ENCODE results near the gene FXYD7.

FXYD7 gene

DNA sequence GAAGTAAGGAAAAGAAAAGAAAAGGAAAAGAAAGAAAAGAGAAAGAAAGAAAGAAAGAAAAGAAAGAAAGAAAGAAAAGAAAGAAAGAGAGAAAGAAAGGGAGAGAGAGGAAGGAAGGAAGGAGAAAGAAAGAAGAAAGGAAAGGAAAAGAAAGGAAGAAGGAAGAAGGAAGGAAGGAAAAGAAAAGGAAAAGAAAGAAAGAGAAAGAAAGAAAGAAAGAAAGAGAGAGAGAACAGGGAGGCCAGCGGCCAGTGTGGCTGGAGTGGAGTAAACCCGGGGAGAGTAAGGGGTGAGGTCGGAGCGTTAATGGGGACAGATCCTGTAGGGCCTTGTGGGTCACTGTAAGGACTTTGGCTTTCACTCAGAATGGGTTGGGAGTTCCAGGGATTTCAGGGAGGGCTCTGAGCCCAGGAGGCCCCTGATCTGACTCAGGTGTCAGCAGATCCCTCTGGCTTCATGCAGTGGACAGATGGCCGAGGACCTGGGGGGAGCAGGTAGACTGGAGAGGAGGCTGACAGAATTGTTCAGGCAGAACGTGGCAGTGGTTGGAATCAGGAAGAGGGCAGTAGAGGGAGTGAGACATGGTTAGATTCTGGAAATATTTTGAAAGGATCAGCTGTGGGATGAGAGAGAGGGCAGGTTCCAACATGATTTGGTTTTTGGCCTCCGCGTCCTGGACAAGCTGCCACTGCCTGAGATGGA lies 47.2 kb upstream of the FXYD7 start:
- H3K27ac ChIP-seq, result no peak overlapping the region

DNA sequence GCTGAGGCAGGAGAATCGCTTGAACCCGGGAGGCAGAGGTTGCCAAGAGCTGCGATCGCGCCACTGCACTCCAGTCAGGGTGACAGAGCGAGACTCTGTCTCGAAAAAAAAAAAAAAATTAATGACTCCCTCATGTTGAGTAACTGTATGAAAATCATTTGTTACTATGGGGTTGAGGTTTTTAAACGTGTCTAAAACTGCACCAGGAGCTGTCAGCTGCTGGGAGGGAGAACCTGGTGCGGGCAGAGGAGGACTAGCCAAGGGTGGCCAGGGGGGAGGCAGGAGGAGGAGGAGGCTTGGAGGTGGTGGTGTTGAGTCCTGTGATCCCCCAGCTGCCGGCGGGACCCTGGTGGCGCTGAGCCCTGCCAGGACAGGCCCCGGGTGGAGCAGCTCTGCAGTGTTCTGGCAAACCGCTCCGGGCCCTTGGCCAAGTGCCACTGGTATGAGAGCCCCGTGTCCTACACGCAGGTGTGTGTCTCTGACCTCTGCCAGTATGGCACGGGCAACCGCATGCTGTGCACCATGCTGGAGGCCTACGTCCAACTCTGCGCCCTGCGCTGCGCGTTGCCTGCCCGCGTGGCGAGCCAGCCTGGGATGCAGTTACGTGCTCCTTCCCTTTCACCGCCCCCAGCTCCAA lies 44.5 kb upstream of the FXYD7 start:
- TF ChIP-seq, protein P1, sequence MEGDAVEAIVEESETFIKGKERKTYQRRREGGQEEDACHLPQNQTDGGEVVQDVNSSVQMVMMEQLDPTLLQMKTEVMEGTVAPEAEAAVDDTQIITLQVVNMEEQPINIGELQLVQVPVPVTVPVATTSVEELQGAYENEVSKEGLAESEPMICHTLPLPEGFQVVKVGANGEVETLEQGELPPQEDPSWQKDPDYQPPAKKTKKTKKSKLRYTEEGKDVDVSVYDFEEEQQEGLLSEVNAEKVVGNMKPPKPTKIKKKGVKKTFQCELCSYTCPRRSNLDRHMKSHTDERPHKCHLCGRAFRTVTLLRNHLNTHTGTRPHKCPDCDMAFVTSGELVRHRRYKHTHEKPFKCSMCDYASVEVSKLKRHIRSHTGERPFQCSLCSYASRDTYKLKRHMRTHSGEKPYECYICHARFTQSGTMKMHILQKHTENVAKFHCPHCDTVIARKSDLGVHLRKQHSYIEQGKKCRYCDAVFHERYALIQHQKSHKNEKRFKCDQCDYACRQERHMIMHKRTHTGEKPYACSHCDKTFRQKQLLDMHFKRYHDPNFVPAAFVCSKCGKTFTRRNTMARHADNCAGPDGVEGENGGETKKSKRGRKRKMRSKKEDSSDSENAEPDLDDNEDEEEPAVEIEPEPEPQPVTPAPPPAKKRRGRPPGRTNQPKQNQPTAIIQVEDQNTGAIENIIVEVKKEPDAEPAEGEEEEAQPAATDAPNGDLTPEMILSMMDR (IDR thresholded peaks at IDR 0.05), result no peak
- H3K4me3 ChIP-seq (ENCODE audit: low read depth, low read length), result no peak overlapping the region
- no peak overlapping the region for H3K27ac ChIP-seq
- H2AFZ ChIP-seq, result no peak overlapping the region
- H3K4me2 ChIP-seq (ENCODE audit: low read length), result no peak overlapping the region
- no peaks in the 10 kb centered on the region for H3K4me1 ChIP-seq
- no peaks in the 10 kb centered on the region for H3K9me3 ChIP-seq (ENCODE audit: control insufficient read depth, low read length)
- H3K79me2 ChIP-seq, result no peaks in the 10 kb centered on the region
- H3K27me3 ChIP-seq (ENCODE audit: control insufficient read depth, insufficient read depth, low read length), result no peaks in the 10 kb centered on the region
- H3K36me3 ChIP-seq (ENCODE audit: control insufficient read depth, insufficient read depth, low read length), result no peaks in the 10 kb centered on the region
- no peak overlapping the region for H3K9ac ChIP-seq

More for the DNA sequence above, 47.2 kb upstream of the FXYD7 start:
- H3K79me2 ChIP-seq, result no peaks in the 10 kb centered on the region
- no peaks in the 10 kb centered on the region for H3K27me3 ChIP-seq (ENCODE audit: control insufficient read depth, insufficient read depth, low read length)
- H3K36me3 ChIP-seq (ENCODE audit: control insufficient read depth, insufficient read depth, low read length), result no peaks in the 10 kb centered on the region
- H3K4me2 ChIP-seq (ENCODE audit: low read length), result no peak overlapping the region
- H3K9me3 ChIP-seq (ENCODE audit: control insufficient read depth, low read length), result no peaks in the 10 kb centered on the region
- TF ChIP-seq, protein P1 (IDR thresholded peaks at IDR 0.05), result no peak
- no peak overlapping the region for H3K9ac ChIP-seq
- no peak overlapping the region for H3K4me3 ChIP-seq (ENCODE audit: low read depth, low read length)
- no peak overlapping the region for H2AFZ ChIP-seq
- H3K4me1 ChIP-seq, result no peaks in the 10 kb centered on the region

DNA sequence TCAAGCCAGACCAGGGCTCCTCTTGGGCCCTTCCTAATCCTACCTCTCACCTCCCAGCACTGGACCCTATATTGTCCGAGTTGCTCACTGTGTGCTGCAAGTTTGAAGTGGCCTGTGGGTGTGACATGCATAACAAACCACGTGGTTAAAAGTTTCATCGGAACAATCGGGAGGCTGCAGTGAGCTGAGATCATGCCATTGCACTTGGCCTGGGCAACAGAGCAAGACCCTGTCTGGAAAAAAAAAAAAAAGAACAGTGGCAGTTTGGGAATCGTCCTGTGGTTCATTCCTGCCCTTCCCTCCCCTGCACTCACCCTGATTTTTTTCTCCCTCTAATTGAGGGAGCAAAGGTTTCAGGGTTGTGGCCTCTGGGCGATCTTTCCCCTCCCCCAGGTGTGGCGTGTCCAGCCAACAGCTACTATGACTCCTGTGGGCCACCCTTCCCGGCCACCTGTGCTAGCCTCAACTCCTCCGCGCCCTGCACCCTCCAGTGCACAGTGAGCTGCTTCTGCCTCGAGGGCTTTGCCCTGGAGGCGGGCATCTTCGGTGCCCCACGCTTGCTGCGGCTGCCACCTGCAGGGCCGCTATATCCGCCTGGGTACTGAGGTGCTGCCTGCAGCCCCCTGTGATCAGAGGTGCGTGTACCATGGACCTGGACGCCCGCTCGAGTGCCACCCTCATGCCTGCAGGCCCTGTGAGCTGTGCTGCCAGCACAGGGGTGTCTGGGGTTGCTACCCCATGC lies 43.7 kb upstream of the FXYD7 start:
- H3K4me2 ChIP-seq (ENCODE audit: low read length), result no peak overlapping the region
- H3K79me2 ChIP-seq, result no peaks in the 10 kb centered on the region
- H2AFZ ChIP-seq, result no peak overlapping the region
- H3K9ac ChIP-seq, result no peak overlapping the region
- no peaks in the 10 kb centered on the region for H3K36me3 ChIP-seq (ENCODE audit: control insufficient read depth, insufficient read depth, low read length)
- no peaks in the 10 kb centered on the region for H3K4me1 ChIP-seq
- no peak overlapping the region for H3K4me3 ChIP-seq (ENCODE audit: low read depth, low read length)
- TF ChIP-seq, protein P1 (IDR thresholded peaks at IDR 0.05), result no peak
- no peak overlapping the region for H3K27ac ChIP-seq
- H3K27me3 ChIP-seq (ENCODE audit: control insufficient read depth, insufficient read depth, low read length), result no peaks in the 10 kb centered on the region
- H3K9me3 ChIP-seq (ENCODE audit: control insufficient read depth, low read length), result no peaks in the 10 kb centered on the region

DNA sequence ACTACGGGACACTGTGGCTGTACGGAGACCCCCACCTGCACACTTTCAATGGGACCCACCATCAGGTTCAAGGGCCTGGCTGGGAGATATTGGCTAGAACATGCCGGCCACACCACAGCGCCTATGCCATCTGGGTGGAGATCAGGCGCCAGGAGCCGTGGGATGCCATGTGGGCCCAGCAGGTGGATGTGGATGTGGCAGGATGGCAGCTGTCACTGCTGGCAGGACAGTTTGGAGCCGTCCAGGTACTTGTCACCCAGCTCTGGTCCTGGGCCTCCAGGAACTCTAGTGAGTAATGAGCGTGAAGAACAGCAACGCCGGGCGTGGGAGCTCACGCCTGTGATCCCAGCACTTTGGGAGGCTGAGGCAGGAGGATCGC lies 43.2 kb upstream of the FXYD7 start:
- no peaks in the 10 kb centered on the region for H3K79me2 ChIP-seq
- H2AFZ ChIP-seq, result no peak overlapping the region
- H3K9ac ChIP-seq, result no peak overlapping the region
- H3K4me3 ChIP-seq (ENCODE audit: low read depth, low read length), result no peak overlapping the region
- H3K4me2 ChIP-seq (ENCODE audit: low read length), result no peak overlapping the region
- no peaks in the 10 kb centered on the region for H3K27me3 ChIP-seq (ENCODE audit: control insufficient read depth, insufficient read depth, low read length)
- no peaks in the 10 kb centered on the region for H3K9me3 ChIP-seq (ENCODE audit: control insufficient read depth, low read length)
- no peaks in the 10 kb centered on the region for H3K36me3 ChIP-seq (ENCODE audit: control insufficient read depth, insufficient read depth, low read length)
- H3K27ac ChIP-seq, result no peak overlapping the region
- no peaks in the 10 kb centered on the region for H3K4me1 ChIP-seq
- TF ChIP-seq, protein P1 (IDR thresholded peaks at IDR 0.05), result no peak

Measured in parathyroid adenoma (tissue), 2 donors.